ENCODE measurements around the gene UCK1.

- TF ChIP-seq POLR2AphosphoS5 (IDR thresholded peaks at IDR 0.05; ENCODE audit: low read length) (no peak), EZH2 (IDR thresholded peaks at IDR 0.05; ENCODE audit: borderline replicate concordance, control insufficient read depth, low read depth, low read length) (no peak), CTCF (IDR thresholded peaks at IDR 0.05 in 2 of 3, conservative IDR thresholded peaks at IDR 0.05 in 1 of 3; ENCODE audit: control insufficient read depth in 2 of 3, extremely low read depth in 1 of 3, insufficient read depth in 1 of 3, low read depth in 3 of 3, low read length in 3 of 3) (no peak), POLR2A (IDR thresholded peaks at IDR 0.05; ENCODE audit: low read depth, low read length) (no peak), RELB (IDR thresholded peaks at IDR 0.05; ENCODE audit: low read depth) (no peak), NR2C2 (IDR thresholded peaks at IDR 0.05; ENCODE audit: borderline replicate concordance, control insufficient read depth, insufficient read length, low read depth) (no peak), BRCA1 (IDR thresholded peaks at IDR 0.05; ENCODE audit: low read depth, low read length) (no peak), KDM1A (IDR thresholded peaks at IDR 0.05; ENCODE audit: borderline replicate concordance) (no peak), CBFB (IDR thresholded peaks at IDR 0.05; ENCODE audit: low read depth) (no peak), PML (IDR thresholded peaks at IDR 0.05; ENCODE audit: low read length) (no peak), STAT3 (IDR thresholded peaks at IDR 0.05; ENCODE audit: low read depth, low read length) (no peak), MAX (IDR thresholded peaks at IDR 0.05; ENCODE audit: low read depth, low read length) (no peak), JUND (IDR thresholded peaks at IDR 0.05; ENCODE audit: low read depth, low read length) (no peak), CHD2 (IDR thresholded peaks at IDR 0.05; ENCODE audit: borderline replicate concordance, low read depth, low read length) (no peak)
These were observed 19.6 kb downstream of the UCK1 start for GRCh38 chr9:131511416-131511815.
